ENCODE measurements around the gene NDUFA11. TPM values are rescaled to one million over a fixed set of nuclear protein-coding genes. Genes with fewer than 3 reads are reported as not detected.
"Not testable (repeated sequence)": the region's sequence is repeated elsewhere in the genome, so short reads cannot be mapped to it uniquely, and the experiment has no call there.

NDUFA11 gene
- total RNA-seq, 1 experiment from 2014 or later: 169 TPM

- Histone ChIP-seq H3K4me1 (replicated peaks; ENCODE audit: insufficient read depth) (no peaks in the 10 kb centered on the region), H3K9me2 (ENCODE audit: insufficient read depth) (no peaks in the 10 kb centered on the region), H4K20me1 (ENCODE audit: insufficient read depth) (no peaks in the 10 kb centered on the region), H3K79me2 (ENCODE audit: low read depth) (no peaks in the 10 kb centered on the region), H3F3A (ENCODE audit: insufficient read depth, low read depth) (no peaks in the 10 kb centered on the region), H3K4me3 (no peak overlapping the region), H3K27me3 (ENCODE audit: insufficient read depth, low read depth) (no peaks in the 10 kb centered on the region), H2AFZ (no peak overlapping the region), H3K4me2 (no peak overlapping the region), H3K9me3 (ENCODE audit: insufficient read depth, low read depth) (no peaks in the 10 kb centered on the region), H3K27ac (no peak overlapping the region), H3K36me3 (ENCODE audit: low read depth) (no peaks in the 10 kb centered on the region)
- intact Hi-C loops (cut with micrococcal nuclease; ENCODE audit: unreplicated experiment): no loop called here
- POLR2A ChIA-PET (ENCODE audit: unreplicated experiment): no interaction called here
- BruUV-seq (replicated peaks): no TSS peak
- TF ChIP-seq CTCF (conservative IDR thresholded peaks at IDR 0.05): no peak
- TF ChIP-seq EZH2 (IDR thresholded peaks at IDR 0.05; ENCODE audit: low read depth): no peak
- CTCF ChIA-PET: no interaction called here
- no peak for DNase-seq
These were observed 39.4 kb downstream of the NDUFA11 start for GRCh38 chr19:5864013-5864720.

DNA sequence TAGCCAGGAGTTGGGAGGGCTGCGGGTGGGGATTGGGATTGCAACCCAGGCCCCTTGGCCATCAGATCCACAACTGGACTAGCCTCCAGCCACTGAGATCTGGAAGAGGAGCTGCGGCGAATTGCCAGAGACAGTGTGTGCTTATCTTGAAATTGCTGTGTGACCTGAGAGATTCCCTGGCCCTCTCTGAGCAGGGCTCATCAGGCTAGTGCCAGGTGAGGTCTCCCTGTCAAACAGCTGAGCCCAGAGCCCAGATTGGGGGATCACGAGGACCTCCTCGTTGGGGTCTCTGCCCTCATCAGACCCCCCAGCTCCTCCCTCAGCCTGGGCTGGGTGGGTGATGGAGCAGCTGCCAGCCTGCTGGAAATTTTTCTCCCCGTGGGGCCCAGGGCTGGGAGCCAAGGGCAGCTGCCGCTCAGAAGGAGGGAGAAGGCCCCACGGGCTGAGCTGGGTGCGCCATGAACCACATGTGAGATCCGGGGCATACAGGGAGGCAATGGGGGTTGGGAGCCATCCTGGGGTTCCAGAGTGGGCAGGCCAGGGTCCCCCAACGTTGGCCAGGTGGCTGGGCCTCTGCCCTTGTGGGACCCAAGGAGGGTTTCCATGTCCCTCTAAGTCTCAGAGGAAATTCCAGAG is 40.4 kb downstream of the NDUFA11 start:
- Histone ChIP-seq H3K4me3 (no peak overlapping the region), H3K36me3 (ENCODE audit: low read depth) (no peaks in the 10 kb centered on the region), H4K20me1 (ENCODE audit: insufficient read depth) (no peaks in the 10 kb centered on the region), H3K9me3 (ENCODE audit: insufficient read depth, low read depth) (no peaks in the 10 kb centered on the region), H2AFZ (no peak overlapping the region), H3K9me2 (ENCODE audit: insufficient read depth) (no peaks in the 10 kb centered on the region), H3K4me2 (no peak overlapping the region), H3F3A (ENCODE audit: insufficient read depth, low read depth) (no peaks in the 10 kb centered on the region), H3K27me3 (ENCODE audit: insufficient read depth, low read depth) (no peaks in the 10 kb centered on the region), H3K79me2 (ENCODE audit: low read depth) (no peaks in the 10 kb centered on the region), H3K4me1 (replicated peaks; ENCODE audit: insufficient read depth) (no peaks in the 10 kb centered on the region), H3K27ac (no peak overlapping the region)
- no peak for DNase-seq
- TF ChIP-seq CTCF (conservative IDR thresholded peaks at IDR 0.05) (no peak), EZH2 (IDR thresholded peaks at IDR 0.05; ENCODE audit: low read depth) (no peak)
- CTCF ChIA-PET: no interaction called here
- POLR2A ChIA-PET (ENCODE audit: unreplicated experiment): no interaction called here
- no TSS peak for BruUV-seq (replicated peaks)
- intact Hi-C loops (cut with micrococcal nuclease; ENCODE audit: unreplicated experiment): no loop called here

DNA sequence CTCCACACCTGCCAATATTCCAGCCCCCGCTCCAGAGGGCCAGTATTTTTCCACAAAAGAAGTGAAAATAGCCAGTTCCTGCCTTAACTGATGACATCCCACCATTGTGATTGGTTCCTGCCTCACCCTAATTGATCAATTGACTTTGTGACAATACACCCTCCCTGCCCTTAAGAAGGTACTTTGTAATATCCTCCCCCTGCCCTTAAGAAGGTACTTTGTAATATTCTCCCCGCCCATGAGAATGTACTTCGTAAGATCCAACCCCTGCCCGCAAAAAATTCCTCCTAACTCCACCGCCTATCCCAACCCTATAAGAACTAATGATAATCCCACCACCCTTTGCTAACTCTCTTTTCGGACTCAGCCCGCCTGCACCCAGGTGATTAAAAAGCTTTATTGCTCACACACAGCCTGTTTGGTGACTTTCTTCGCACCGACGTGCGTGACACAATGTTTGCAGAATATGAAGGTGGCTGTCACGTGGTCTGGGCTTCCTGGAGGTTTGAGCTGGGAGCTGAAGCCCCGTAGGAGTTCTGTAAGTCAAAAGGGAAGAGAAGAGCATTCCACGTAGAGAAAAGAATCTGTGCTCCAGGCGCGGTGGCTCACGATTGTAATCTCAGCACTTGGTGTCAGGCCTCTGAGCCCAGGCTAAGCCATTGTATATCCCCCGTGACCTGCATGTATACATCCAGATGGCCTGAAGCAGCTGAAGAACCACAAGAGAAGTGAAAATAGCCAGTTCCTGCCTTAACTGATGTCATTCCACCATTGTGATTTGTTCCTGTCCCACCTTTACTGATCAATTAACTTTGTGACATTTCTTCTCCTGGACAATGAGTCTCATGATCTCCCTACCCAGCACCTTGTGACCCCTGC is 46.1 kb downstream of the NDUFA11 start:
- ChIA-PET CTCF (no interaction called here), POLR2A (ENCODE audit: unreplicated experiment) (no interaction called here)
- no peaks in the 10 kb centered on the region for H3K9me2 ChIP-seq (ENCODE audit: insufficient read depth)
- no peaks in the 10 kb centered on the region for H3K79me2 ChIP-seq (ENCODE audit: low read depth)
- no TSS peak for BruUV-seq (replicated peaks)
- no peak for TF ChIP-seq EZH2 (IDR thresholded peaks at IDR 0.05; ENCODE audit: low read depth)
- TF ChIP-seq CTCF (conservative IDR thresholded peaks at IDR 0.05): no peak
- DNase-seq: no peak
- no peak overlapping the region for H2AFZ ChIP-seq
- no peaks in the 10 kb centered on the region for H4K20me1 ChIP-seq (ENCODE audit: insufficient read depth)
- no peaks in the 10 kb centered on the region for H3K36me3 ChIP-seq (ENCODE audit: low read depth)
- no peaks in the 10 kb centered on the region; the same call in 1 of the 2 replicates for H3F3A ChIP-seq (ENCODE audit: insufficient read depth, low read depth)
- H3K4me2 ChIP-seq: no peak overlapping the region
- no peak overlapping the region for H3K27ac ChIP-seq
- peaks cover 1% of the 10 kb centered on the region for H3K4me1 ChIP-seq (replicated peaks; ENCODE audit: insufficient read depth)
- intact Hi-C loops (cut with micrococcal nuclease; ENCODE audit: unreplicated experiment): no loop called here
- no peak overlapping the region for H3K4me3 ChIP-seq
- no peaks in the 10 kb centered on the region for H3K9me3 ChIP-seq (ENCODE audit: insufficient read depth, low read depth)
- no peaks in the 10 kb centered on the region for H3K27me3 ChIP-seq (ENCODE audit: insufficient read depth, low read depth)

DNA sequence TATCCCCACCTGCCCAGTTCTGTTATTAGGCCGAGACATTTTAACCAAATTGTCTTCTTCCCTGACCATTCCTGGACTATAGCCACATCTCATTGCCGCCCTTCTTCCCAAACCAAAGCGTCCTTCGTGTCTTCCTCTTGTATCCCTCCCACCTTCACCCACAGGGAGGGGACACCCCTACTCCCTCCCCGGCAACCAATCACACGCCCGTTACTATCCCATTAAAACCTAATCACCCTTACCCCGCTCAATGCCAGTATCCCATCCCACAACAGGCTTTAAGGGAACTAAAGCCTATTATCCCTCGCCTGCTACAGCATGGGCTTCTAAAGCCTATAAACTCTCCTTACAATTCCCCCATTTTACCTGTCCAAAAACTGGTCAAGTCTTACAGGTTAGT is 48.4 kb downstream of the NDUFA11 start:
- H3K4me1 ChIP-seq (replicated peaks; ENCODE audit: insufficient read depth): peaks cover 16% of the 10 kb centered on the region
- H3K4me2 ChIP-seq; POLR2A ChIA-PET (ENCODE audit: unreplicated experiment); H3K4me3 ChIP-seq; BruUV-seq (replicated peaks); H3K9me3 ChIP-seq (ENCODE audit: insufficient read depth, low read depth); CTCF ChIA-PET; intact Hi-C loops (cut with micrococcal nuclease; ENCODE audit: unreplicated experiment); H3K27me3 ChIP-seq (ENCODE audit: insufficient read depth, low read depth); H2AFZ ChIP-seq; H4K20me1 ChIP-seq (ENCODE audit: insufficient read depth); H3K79me2 ChIP-seq (ENCODE audit: low read depth); H3K27ac ChIP-seq; DNase-seq; H3K36me3 ChIP-seq (ENCODE audit: low read depth); H3K9me2 ChIP-seq (ENCODE audit: insufficient read depth): not testable (repeated sequence)
- H3F3A ChIP-seq (ENCODE audit: insufficient read depth, low read depth): peaks cover 22% of the 10 kb centered on the region; the same call in 1 of the 2 replicates

- H2AFZ ChIP-seq; H3K4me3 ChIP-seq; H3K27me3 ChIP-seq (ENCODE audit: insufficient read depth, low read depth); intact Hi-C loops (cut with micrococcal nuclease; ENCODE audit: unreplicated experiment); H3K4me2 ChIP-seq; CTCF ChIA-PET; H3K27ac ChIP-seq; H3K9me3 ChIP-seq (ENCODE audit: insufficient read depth, low read depth); DNase-seq; H3K9me2 ChIP-seq (ENCODE audit: insufficient read depth); BruUV-seq (replicated peaks); H3K36me3 ChIP-seq (ENCODE audit: low read depth); H4K20me1 ChIP-seq (ENCODE audit: insufficient read depth); H3K79me2 ChIP-seq (ENCODE audit: low read depth); POLR2A ChIA-PET (ENCODE audit: unreplicated experiment): not testable (repeated sequence)
- peaks cover 22% of the 10 kb centered on the region; the same call in 1 of the 2 replicates for H3F3A ChIP-seq (ENCODE audit: insufficient read depth, low read depth)
- H3K4me1 ChIP-seq (replicated peaks; ENCODE audit: insufficient read depth): peaks cover 27% of the 10 kb centered on the region
These were observed 49.5 kb downstream of the NDUFA11 start for GRCh38 chr19:5854121-5854520.

Measured in PC-9 (cell line).